Uterus (tissue), 2 donors: ENCODE results near the gene BMPR1B.

Experiments used
- POLR2A ChIP-seq, 2 donors: fragments of 450-650 bp; IDR thresholded peaks; one replicate each; pipeline ENCODE4 v1.6.1; 2016; ENCODE audit warnings: antibody characterized with exemption in 2 of 2, mild to moderate bottlenecking in 1 of 2, moderate library complexity in 1 of 2
- TF ChIP-seq, protein P1 (sequence below), 4 experiments: fragments of 200-600 bp in 2 of 4; fragments of 450-650 bp in 2 of 4; sonication (generic) in 2 of 4; IDR thresholded peaks; one replicate each; pipeline ENCODE4 v1.5.1; 2016 to 2019; ENCODE audit warnings: antibody characterized with exemption in 4 of 4, mild to moderate bottlenecking in 2 of 4, moderate library complexity in 1 of 4

GRCh38 chr4:95105983-95106382, 348.2 kb downstream of the BMPR1B start:
- TF ChIP-seq, protein P1, sequence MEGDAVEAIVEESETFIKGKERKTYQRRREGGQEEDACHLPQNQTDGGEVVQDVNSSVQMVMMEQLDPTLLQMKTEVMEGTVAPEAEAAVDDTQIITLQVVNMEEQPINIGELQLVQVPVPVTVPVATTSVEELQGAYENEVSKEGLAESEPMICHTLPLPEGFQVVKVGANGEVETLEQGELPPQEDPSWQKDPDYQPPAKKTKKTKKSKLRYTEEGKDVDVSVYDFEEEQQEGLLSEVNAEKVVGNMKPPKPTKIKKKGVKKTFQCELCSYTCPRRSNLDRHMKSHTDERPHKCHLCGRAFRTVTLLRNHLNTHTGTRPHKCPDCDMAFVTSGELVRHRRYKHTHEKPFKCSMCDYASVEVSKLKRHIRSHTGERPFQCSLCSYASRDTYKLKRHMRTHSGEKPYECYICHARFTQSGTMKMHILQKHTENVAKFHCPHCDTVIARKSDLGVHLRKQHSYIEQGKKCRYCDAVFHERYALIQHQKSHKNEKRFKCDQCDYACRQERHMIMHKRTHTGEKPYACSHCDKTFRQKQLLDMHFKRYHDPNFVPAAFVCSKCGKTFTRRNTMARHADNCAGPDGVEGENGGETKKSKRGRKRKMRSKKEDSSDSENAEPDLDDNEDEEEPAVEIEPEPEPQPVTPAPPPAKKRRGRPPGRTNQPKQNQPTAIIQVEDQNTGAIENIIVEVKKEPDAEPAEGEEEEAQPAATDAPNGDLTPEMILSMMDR (IDR thresholded peaks at IDR 0.05), result no peak
- TF ChIP-seq POLR2A (IDR thresholded peaks at IDR 0.05), result no peak
